HG02943 (cell line): ENCODE measurements around the gene CTIF.

Experiments used
- ATAC-seq: cut with Tn5 transposase; IDR thresholded peaks from one replicate; pipeline ENCODE4 v1.9.1; 2021; ENCODE audit warnings: mild to moderate bottlenecking, low read depth, moderate library complexity; ENCODE audit not compliant: unreplicated experiment

CTIF gene

DNA sequence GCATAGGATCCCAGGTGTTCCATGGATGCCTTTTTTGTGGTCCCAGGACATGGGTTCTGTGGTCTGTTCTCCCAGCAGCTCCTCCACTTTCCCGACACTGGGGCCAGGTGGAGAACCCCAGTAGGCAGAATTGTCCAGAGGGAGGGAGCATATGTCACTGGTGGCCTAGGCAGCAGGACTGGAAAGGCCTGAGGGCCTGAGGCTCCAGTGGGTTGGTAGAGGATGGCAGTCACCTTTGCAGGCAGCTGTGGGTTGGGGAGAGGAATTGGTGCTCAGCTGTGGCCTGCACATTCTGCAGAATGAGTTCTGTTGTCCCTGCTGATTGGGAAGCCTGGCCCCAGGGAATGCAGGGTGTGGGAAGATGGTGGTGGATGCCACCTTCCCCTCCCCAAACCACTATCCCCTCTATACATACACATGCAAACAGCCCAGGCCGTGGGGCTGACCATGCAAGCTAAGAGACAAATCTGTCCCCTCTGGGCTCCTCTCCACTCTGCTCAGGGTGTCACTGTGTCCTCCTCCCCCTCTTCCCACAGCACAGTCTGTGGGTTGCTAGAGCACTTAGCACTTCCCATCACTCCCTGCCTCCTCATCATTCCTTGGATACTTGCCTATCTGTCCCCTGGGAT, 11.4 kb downstream of the CTIF start:
- ATAC-seq: no peak

DNA sequence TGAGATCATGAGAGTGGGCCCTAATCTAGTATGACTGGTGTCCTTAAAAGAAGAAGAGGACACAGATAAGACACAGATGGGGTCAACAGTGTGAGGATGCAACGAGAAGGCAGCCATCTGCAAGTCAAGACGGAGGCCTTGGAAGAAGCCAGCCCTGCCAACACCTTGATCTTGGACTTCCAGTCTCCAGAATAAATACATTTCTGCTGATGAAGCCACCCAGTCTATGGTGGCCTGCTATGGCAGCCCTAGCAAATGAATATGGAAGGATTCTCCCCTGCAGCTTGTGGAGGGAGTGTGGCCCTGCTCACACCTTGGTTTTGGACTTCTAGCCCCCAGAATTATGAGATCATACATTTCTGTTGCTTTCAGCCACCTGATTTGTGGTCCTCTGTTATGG, 12.3 kb downstream of the CTIF start:
- ATAC-seq: no peak

DNA sequence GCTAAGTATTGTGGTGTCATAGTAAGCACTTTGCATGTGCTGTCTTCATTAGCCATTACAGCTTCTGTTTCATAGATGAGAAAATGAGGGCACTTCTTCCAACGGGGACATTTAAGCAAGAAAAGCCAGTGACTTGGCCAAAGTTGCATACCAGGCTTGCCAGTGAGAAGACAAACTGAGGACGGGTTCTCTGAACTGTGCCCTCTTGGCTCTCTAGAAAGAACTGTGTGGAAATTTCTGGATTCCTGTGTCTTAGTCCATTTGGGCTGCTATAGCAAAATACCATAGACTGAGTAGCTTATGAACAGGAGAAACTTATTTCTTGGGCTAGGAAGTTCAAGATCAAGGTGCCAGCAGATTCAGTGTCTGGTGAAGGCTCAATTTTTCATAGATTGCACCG, 13.3 kb downstream of the CTIF start:
- no peak for ATAC-seq

DNA sequence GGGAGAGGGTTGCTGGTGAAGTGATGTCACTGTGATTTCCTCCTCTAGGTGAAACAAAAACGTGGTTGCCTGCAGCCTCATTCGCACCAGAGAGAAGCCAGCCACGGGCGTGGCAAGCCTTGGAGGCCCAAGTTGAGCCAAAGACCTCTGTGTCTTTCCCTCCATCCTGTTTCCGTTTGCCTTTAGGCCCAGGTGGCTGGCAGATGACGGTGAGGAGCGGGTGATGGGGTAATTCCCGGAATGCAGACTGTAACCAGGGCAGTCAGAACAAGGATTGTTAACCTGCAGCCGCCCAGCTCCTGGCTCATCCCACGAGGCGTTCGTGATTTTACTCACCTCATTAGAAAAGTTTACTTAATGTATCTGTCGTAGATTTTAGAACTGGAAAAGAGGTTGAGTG, 14.4 kb downstream of the CTIF start:
- no peak for ATAC-seq

DNA sequence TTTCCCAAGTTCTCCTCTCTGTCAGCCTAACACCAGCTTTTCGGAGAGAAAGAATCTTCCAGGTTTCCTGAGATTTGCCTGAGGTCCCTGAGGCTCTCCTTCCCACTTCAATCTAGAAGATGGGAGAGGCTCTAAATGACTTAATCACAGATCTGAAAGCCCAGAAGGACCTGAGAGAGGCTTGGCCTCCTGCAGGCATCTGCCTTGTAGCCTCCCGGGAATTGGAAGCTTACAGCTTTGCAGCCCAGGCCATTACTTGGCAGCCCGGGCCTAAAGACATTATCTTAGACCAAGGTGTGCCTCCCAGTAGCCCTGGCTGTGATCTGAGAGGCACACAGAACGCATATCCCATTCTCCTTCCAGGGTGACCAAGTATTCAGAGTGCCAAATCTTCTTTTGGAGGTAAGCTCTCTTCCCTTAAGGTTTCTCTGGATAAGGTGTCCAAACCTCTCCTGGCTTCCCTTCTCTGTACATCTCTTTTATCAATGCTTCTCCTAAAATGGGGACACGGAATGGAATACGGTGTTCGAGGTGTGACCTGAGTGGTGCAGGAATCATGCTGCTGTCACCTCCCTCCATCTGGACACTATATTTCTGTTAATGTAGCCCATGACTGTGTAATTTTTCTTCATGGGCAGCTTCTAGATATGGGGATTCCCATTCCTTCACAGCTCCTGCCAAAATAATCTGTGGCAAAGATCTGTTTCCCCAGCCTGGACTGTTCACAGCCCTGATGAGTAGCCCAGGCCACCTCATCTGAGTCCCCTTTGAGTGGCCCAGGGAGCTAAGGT, 16.0 kb downstream of the CTIF start:
- no peak for ATAC-seq

DNA sequence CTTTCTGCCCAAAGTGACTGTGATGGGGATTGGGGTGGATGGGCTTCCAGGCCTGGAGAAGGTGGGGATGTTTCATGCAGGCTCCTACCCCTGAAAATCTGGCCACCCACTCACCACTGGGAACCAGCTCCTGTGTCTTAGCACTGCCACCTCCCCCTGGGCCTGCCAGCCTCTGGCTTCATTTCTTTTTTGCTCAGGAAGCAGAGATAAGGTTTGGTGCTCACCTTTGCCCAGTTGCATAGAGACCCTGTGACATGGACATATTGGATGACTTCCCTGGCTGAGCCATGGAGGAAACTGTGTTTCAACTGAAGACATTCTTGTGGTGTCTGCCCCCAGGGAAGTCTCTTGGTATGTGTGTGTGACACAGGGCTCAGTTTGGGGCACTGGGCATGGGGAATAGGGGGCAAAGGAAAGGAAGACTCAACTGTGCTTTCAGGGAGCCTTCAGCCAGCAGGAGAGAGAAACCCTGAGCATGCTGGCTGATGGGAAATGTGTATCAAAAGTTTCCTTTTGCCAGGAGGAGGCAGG, 16.7 kb downstream of the CTIF start:
- no peak for ATAC-seq

DNA sequence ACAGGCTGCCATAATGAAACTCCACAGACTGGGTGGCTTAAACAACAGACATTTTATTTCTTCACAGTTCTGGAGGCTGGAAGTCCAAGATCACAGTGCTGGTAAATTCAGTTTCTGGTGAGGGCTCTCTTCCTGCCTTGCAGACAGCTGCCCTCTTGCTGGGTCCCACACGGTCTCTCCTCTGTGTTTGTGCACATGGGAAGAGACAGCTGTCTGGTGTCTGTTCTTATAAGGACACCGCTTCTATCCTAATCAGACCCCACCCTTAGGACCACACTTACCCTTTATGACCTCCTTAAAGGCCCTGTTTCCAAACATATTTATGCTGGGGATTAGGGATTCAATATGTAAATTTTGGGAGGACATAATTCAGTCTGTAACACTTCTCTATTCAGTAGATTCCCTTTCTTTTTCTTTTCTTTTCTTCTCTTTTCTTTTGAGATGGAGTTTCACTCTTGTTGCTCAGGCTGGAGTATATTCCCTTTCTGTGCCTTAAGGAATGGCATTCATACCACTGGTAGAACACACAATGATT, 18.9 kb downstream of the CTIF start:
- ATAC-seq: no peak

DNA sequence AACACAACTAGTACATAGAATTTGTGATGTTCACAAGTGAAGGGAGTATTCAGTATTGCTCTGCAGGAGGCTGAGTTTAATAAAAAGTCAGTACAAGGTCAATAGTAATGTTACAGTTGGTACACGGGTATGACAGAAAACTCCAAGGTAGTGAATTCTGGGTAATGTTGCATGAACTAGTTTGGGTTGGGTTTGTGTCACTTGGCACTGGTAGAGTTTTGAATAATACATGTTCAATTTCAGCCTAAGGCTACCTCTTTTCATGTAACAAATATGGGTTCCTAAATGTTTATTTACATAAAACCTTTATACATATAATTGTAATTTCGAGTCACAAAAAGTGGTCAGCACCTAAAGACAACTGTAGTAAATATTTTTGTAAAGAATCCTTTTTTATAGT, 19.4 kb downstream of the CTIF start:
- no peak for ATAC-seq

DNA sequence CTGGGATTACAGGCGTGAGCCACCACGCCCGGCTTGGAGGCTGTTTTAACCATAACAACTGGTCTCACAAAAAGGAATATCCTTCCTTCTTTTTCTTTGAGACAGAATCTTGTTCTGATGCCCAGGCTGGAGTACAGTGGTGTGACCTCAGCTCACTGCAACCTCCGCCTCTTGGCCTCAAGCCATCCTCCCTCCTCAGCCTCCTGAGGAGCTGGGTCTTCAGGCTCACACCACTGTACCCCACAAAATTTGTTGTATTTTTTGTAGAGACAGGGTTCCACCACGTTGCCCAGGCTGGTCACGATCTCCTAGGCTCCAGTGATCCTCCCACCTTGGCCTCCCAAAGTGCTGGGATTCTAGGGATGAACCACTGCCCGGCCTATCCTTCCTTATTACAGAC, 21.7 kb downstream of the CTIF start:
- no peak for ATAC-seq

DNA sequence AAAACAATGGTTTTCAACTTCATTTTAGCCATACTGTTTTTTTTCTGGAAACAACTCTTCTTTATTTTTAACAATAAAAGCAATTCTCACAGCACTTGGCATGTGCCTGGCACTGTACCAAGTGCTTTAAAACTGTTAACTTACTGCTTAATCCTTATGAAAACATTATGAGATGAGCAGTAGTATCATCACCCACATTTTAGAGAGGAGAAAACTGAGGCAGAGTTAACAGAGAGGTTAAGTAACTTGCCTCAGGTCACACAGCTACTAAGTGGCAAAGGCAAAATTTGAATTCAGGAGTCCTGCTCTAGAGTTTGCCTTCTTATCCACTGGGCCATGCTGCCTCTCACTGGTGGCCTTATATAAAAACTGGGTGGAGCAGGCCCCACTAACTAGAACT, 23.2 kb downstream of the CTIF start:
- no peak for ATAC-seq

DNA sequence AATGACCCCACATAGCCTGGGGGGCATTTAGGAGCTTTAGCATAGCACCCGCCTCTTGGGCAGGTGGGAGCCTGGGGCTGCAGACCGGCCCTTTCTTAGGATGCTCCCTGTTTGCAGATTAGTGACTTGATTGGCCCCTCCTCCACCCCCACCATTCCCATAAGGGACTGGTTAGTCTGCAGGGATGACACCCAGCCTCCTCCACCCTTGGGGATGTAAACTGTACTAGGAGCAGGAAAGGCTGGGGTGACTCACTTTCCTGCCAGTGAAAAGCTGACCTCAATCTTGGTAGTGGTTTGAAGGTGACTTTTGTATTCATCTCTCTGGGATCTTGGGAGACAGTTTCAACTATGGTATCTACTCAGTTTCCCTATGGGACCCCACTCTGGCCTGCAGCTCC, 24.2 kb downstream of the CTIF start:
- ATAC-seq: no peak

DNA sequence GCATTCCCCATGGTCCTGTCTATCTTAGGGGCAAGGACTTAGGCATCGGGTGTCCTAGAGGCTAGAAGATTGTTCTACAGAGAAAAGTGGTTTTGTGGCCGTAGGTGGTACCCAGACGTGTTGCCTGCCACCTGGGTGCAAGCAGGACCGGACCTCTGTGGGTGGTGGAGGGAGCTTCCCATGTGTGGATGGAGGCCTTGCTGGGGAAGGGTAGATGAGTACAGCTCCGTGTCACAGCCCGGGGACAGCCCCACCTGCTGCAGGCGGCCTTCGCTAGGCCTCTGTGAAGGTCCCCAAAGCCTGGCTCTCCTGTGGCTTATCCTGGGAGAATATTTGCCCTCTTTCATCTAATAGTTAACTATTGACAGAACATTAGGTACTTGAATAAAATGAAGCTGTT, 25.3 kb downstream of the CTIF start:
- ATAC-seq: no peak

DNA sequence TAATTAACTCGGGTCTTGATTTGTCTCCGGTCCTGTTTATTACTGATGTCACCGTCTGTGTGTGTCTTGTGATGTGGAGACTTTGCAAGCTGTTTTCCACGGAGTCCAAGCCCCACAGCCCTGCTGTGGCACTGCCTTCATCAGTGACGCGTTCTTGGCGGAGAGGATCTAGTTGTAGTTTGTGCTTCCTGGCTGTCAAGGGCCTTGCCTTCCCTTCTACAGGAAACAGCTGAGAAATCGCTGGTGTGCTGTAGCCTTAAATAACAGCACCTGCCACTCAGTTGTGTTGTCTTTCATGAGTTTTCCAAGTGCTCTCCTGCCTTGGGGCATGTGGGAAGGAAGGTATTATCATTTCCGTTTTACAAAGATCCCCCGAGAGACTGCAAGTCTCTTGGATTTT, 26.3 kb downstream of the CTIF start:
- no peak for ATAC-seq

DNA sequence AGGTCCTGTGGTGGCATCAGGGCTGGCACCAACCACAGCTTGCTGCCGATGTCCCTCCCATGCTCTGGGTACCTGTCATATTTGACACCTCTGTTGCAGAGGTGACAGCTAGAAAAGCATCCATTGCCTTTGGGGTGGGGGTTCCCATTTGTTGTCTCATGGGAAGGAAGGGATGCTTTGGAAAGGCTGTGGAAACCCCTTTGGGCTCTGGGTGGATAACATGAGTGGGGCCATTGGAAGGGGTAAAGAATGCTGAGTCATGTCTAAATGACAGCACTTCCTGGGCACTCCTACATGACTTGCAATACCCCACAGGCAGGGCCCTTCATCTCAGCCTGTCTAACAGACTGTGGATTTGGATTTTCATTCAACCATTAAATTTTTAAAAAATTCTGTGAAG, 27.8 kb downstream of the CTIF start:
- ATAC-seq: no peak

DNA sequence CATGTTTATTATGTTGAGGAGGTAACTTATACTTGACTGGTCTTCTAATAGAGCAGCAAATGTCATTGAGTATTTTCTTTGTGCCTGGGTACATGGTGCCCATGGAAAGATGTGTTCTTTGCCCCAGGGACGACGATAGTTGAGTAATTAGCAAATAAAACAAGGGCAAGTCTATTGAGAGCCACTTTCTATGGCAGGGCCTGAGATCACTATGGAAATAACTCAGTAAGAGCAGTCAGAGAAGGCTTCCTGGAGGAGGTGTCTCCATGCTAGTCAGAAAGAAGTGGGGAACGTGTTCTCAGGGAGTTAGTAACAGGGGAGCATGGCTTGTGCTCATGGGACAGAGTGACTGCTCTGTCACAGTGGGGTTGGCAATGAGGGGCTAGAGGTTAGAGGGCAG, 28.6 kb downstream of the CTIF start:
- no peak for ATAC-seq

DNA sequence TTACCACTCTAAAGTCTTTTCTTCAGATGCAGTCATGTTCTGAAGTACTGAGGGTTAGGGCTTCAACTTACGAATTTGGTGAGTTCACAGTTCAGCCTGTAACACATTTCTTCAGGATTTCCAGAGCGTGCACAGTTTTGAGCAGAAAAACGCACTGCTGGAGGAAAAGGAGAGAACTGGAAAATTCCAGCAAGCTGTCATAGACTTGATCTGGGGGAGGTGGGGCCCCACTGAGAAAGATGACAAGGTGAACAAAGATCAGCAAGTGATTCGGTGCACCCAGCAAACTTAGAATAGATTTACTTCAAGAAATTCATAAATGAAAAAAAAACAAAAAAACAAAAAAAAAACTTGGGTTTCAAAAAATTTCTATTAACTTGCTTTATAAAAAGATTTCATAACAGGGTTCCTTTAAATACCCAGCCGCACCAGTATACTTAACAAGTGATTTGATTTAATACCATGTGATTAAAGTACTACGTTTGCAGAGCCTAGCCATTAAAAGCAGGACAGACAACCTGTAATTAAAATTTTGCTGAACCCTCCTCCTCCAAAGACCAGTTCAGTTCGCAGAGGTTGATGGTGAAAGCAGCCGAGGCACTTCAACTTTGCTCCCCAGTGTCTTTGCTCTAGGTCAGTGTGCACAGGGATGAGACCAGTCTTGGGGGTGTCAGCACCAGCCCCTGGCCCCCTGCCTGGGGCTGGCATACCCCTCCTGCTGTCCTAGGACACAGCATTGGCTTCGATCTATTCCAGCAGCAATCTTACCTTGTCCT, 30.5 kb downstream of the CTIF start:
- ATAC-seq: no peak

DNA sequence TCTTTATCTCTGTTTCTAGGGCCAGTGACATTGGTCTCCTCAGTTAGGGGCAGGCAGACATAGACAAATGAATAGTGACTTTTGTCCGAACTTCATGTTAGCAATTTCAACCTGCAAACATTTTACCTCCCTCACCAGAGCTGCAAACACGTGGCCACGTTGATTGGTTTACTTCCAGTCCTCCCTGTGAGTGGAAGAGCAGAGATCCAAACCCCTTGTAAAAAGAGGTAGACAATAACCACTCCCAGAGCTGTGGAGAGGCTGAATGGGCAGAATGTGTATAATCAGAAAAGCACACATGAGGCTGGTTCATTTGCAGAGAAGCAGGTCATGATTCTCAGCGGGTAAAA, 31.1 kb downstream of the CTIF start:
- ATAC-seq: no peak

DNA sequence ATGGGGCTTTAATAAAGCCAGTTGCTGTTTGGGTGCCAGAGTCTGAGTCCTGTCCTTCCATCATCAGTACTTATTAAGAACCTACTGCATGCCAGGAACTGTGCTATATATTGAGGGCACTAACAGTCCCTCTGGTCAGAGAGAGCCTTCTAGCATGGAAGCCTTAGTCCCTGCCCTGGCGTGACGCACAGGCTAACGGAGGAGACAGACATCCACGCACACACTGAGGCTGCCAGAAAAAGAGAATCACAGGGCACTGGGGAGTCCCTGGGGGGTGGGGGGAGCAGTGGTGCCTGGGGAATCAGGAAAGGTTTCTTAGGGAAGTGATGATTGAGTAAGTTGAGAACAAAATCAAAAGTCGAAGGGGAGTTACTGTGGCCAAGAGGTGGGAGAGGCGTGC, 31.5 kb downstream of the CTIF start:
- no peak for ATAC-seq

DNA sequence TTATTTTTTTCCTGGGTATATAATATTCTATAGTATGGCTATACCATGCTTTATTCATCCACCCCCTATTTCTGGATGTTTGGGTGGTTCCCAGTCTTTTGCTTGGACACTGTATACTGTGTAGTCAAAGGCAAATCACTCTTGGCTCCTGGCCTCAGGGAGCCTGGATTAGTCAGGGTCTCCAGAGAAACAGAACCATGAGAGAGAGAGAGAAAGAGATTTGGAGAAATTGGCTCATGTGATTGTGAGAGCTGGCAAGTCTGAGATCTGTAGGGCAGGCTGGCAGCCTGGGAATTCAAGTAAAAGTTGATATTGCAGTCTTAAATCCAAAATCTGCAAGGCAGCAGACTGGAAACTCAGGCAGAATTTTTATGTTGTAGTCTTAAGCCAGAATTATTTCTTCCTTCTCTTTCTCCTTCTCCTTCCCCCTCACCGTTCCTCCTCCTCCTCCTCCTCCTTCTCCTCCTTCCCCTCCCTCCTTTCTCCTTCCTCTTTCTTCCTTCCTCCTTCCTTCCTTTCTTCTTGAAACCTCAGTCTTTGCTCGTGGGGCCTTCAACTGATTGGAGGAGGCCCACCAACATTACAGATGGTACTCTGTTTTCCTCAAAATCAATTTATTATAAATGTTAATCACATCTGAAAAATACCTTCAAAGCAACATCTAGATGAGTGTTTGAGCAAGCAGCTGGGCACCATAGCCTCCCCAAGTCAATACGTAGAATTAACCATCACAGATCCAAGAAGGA, 33.0 kb downstream of the CTIF start:
- ATAC-seq: no peak

DNA sequence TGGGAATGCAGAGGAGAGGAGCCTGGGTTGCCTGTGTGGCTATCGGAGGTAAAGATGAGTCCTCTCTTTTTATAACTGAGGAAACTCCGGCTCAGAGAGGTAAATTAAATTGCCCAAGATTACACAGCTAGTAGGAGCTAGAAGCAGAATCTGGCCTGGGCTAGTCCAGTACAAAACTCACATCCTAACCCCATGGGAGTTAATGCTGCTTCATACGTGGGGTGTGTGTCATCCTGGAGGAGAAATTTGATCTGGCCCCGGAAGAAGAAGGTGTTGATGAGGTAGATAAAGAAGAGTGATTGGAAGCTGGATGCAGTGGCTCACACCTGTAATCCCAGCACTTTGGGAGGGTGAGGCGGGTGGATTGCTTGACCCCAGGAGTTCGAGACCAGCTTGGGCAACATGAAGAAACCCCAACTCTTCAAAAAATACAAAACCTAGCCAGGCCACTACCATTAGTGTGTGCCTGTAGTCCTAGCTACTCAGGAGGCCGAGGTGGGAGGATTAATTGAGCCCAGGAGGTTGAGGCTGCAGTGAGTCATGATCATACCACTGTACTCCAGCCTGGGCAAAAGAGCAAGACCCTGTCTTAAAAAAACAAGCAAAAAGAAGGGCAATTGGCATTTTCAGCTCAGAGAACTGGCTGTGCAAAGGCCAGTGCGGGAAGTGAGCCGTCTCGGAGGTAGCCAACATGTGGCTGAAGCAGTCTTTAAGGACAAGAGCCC, 33.7 kb downstream of the CTIF start:
- ATAC-seq: no peak
